ENCODE results near the gene GCGR.

- TF ChIP-seq CTCF (IDR thresholded peaks at IDR 0.05) (no peak), POLR2A (IDR thresholded peaks at IDR 0.05) (no peak)
These were observed 829 bp downstream of the GCGR start for GRCh38 chr17:81804559-81805399.

Data from esophagus squamous epithelium (tissue), 4 donors.